GM21526 (cell line): Measurements from ENCODE around the gene PIP.
"Not testable (repeated sequence)": the region's sequence is repeated elsewhere in the genome, so short reads cannot be mapped to it uniquely, and the experiment has no call there.

Experiments
- ATAC-seq: cut with Tn5 transposase; IDR thresholded peaks from one replicate; pipeline ENCODE4 v1.9.1; 2021; ENCODE audit warnings: moderate library complexity; ENCODE audit not compliant: unreplicated experiment, low FRiP score

The PIP gene

GRCh38 chr7:143131781-143132180, at the start of gene PIP:
Gene PIP (plus strand): TSS chr7:143132077. CDS start chr7:143132117, 40 bp downstream.
- no peak for ATAC-seq

GRCh38 chr7:143085109-143085508, 46.8 kb upstream of the PIP start:
- ATAC-seq = peak; percentile 74

GRCh38 chr7:143085610-143086009, 46.3 kb upstream of the PIP start:
- ATAC-seq = not testable (repeated sequence)

GRCh38 chr7:143088549-143089231, 43.2 kb upstream of the PIP start:
- ATAC-seq = not testable (repeated sequence)

- ATAC-seq = no peak
These were observed 35.7 kb upstream of the PIP start for GRCh38 chr7:143096146-143096545.

- ATAC-seq = not testable (repeated sequence)
These were observed 32.3 kb upstream of the PIP start for GRCh38 chr7:143099579-143099978.

GRCh38 chr7:143104759-143105158, 27.1 kb upstream of the PIP start:
- no peak for ATAC-seq

GRCh38 chr7:143108019-143108418, 23.9 kb upstream of the PIP start:
- ATAC-seq = not testable (repeated sequence)

- no peak for ATAC-seq
These were observed 14.5 kb upstream of the PIP start for GRCh38 chr7:143117395-143117794.

GRCh38 chr7:143120691-143121405, 11.0 kb upstream of the PIP start:
- ATAC-seq = no peak

- ATAC-seq = not testable (repeated sequence)
These were observed 8.6 kb upstream of the PIP start for GRCh38 chr7:143123326-143123725.

- no peak for ATAC-seq
These were observed 5.7 kb upstream of the PIP start for GRCh38 chr7:143126146-143126545.

- ATAC-seq = no peak
These were observed 2.8 kb upstream of the PIP start for GRCh38 chr7:143129051-143129450.

GRCh38 chr7:143129477-143129876, 2.4 kb upstream of the PIP start:
- ATAC-seq = no peak

- no peak for ATAC-seq
These were observed 1.3 kb upstream of the PIP start for GRCh38 chr7:143130541-143130940.

GRCh38 chr7:143147070-143147469, 15.2 kb downstream of the PIP start:
- ATAC-seq = no peak

- ATAC-seq = no peak
These were observed 16.2 kb downstream of the PIP start for GRCh38 chr7:143148050-143148449.

GRCh38 chr7:143148651-143149050, 16.8 kb downstream of the PIP start:
- ATAC-seq = no peak

- not testable (repeated sequence) for ATAC-seq
These were observed 18.8 kb downstream of the PIP start for GRCh38 chr7:143150696-143151095.

GRCh38 chr7:143158617-143159016, 26.7 kb downstream of the PIP start:
- not testable (repeated sequence) for ATAC-seq

- no peak for ATAC-seq
These were observed 39.8 kb downstream of the PIP start for GRCh38 chr7:143171697-143172096.

- ATAC-seq = no peak
These were observed 40.5 kb downstream of the PIP start for GRCh38 chr7:143172354-143172753.
